ENCODE data around the gene LGI4. TPM values are rescaled to one million over a fixed set of nuclear protein-coding genes. Genes with fewer than 3 reads are reported as not detected.

LGI4 gene
- total RNA-seq, 1 experiment from 2014 or later: 0.43 TPM

- POLR2A ChIA-PET: no interaction called here
- no peak for TF ChIP-seq CTCF (IDR thresholded peaks at IDR 0.05; ENCODE audit: insufficient read depth in 1 of 2, low read depth in 1 of 2, low read length in 1 of 2, severe bottlenecking in 1 of 2, unreplicated experiment in 1 of 2)
- no peaks in the 10 kb centered on the region for H3K36me3 Mint-ChIP-seq (ENCODE audit: insufficient read depth, unreplicated experiment)
- H3K4me1 ChIP-seq: peaks cover 8% of the 10 kb centered on the region; the same call in 1 of the 2 replicates
- CTCF ChIA-PET: interaction anchor here (0.7 to 1.0 kb wide), 3 partner anchors 10 to 34 kb away, joined by 3 to 5 read pairs (median 3); partner anchors contain the start of gene LGI4
- no peak overlapping the region for H3K4me3 ChIP-seq (ENCODE audit: low read depth, low read length)
- peaks cover 13% of the 10 kb centered on the region for H3K4me1 Mint-ChIP-seq (ENCODE audit: low read depth, unreplicated experiment)
- H3K27me3 Mint-ChIP-seq (ENCODE audit: insufficient read depth, unreplicated experiment): no peaks in the 10 kb centered on the region
- no peak overlapping the region for H3K27ac Mint-ChIP-seq (ENCODE audit: unreplicated experiment)
- H3K9me3 Mint-ChIP-seq (ENCODE audit: unreplicated experiment): peaks cover 9% of the 10 kb centered on the region
- no TSS peak for BruUV-seq (replicated peaks)
- H3K9me3 ChIP-seq: no peaks in the 10 kb centered on the region
- no peak overlapping the region for H3K4me3 Mint-ChIP-seq (ENCODE audit: unreplicated experiment)
- no peak for DNase-seq
- H3K36me3 ChIP-seq (ENCODE audit: control insufficient read depth, insufficient read depth, low read length): no peaks in the 10 kb centered on the region
- intact Hi-C loops (cut with micrococcal nuclease; ENCODE audit: unreplicated experiment): no loop called here
- H3K27me3 ChIP-seq (replicated peaks; ENCODE audit: control insufficient read depth, insufficient read depth, low read length): no peaks in the 10 kb centered on the region
These were observed 34.0 kb downstream of the LGI4 start for GRCh38 chr19:35100588-35101533.

- ChIA-PET CTCF (interaction anchor here (1.0 kb wide), 1 partner anchor 11 kb away, joined by 3 read pairs; no protein-coding TSS in a partner anchor), POLR2A (no interaction called here)
- no peak for DNase-seq
- BruUV-seq (replicated peaks): no TSS peak
- H3K4me1 Mint-ChIP-seq (ENCODE audit: low read depth, unreplicated experiment): peaks cover 20% of the 10 kb centered on the region
- no peaks in the 10 kb centered on the region for H3K9me3 ChIP-seq
- TF ChIP-seq CTCF (IDR thresholded peaks at IDR 0.05; ENCODE audit: insufficient read depth in 1 of 2, low read depth in 1 of 2, low read length in 1 of 2, severe bottlenecking in 1 of 2, unreplicated experiment in 1 of 2): no peak
- H3K36me3 Mint-ChIP-seq (ENCODE audit: insufficient read depth, unreplicated experiment): no peaks in the 10 kb centered on the region
- peaks cover 10% of the 10 kb centered on the region; the same call in 1 of the 2 replicates for H3K4me1 ChIP-seq
- H3K27me3 Mint-ChIP-seq (ENCODE audit: insufficient read depth, unreplicated experiment): no peaks in the 10 kb centered on the region
- no peak overlapping the region for H3K4me3 Mint-ChIP-seq (ENCODE audit: unreplicated experiment)
- H3K36me3 ChIP-seq (ENCODE audit: control insufficient read depth, insufficient read depth, low read length): no peaks in the 10 kb centered on the region
- no peak overlapping the region for H3K27ac Mint-ChIP-seq (ENCODE audit: unreplicated experiment)
- H3K27me3 ChIP-seq (replicated peaks; ENCODE audit: control insufficient read depth, insufficient read depth, low read length): no peaks in the 10 kb centered on the region
- no peak overlapping the region for H3K4me3 ChIP-seq (ENCODE audit: low read depth, low read length)
- peaks cover 9% of the 10 kb centered on the region for H3K9me3 Mint-ChIP-seq (ENCODE audit: unreplicated experiment)
- intact Hi-C loops (cut with micrococcal nuclease; ENCODE audit: unreplicated experiment): no loop called here
These were observed 35.0 kb downstream of the LGI4 start for GRCh38 chr19:35099897-35100275.

- Mint-ChIP-seq H3K27ac (ENCODE audit: unreplicated experiment) (no peak overlapping the region), H3K27me3 (ENCODE audit: insufficient read depth, unreplicated experiment) (no peaks in the 10 kb centered on the region), H3K36me3 (ENCODE audit: insufficient read depth, unreplicated experiment) (no peaks in the 10 kb centered on the region), H3K4me1 (ENCODE audit: low read depth, unreplicated experiment) (peaks cover 25% of the 10 kb centered on the region), H3K4me3 (ENCODE audit: unreplicated experiment) (no peak overlapping the region), H3K9me3 (ENCODE audit: unreplicated experiment) (peaks cover 9% of the 10 kb centered on the region)
- no peak for DNase-seq
- Histone ChIP-seq H3K9me3 (no peaks in the 10 kb centered on the region), H3K4me1 (peaks cover 16% of the 10 kb centered on the region; the same call in 1 of the 2 replicates), H3K36me3 (ENCODE audit: control insufficient read depth, insufficient read depth, low read length) (no peaks in the 10 kb centered on the region), H3K27me3 (replicated peaks; ENCODE audit: control insufficient read depth, insufficient read depth, low read length) (no peaks in the 10 kb centered on the region), H3K4me3 (ENCODE audit: low read depth, low read length) (no peak overlapping the region)
- intact Hi-C loops (cut with micrococcal nuclease; ENCODE audit: unreplicated experiment): no loop called here
- no peak for TF ChIP-seq CTCF (IDR thresholded peaks at IDR 0.05; ENCODE audit: insufficient read depth in 1 of 2, low read depth in 1 of 2, low read length in 1 of 2, severe bottlenecking in 1 of 2, unreplicated experiment in 1 of 2)
- ChIA-PET POLR2A (no interaction called here), CTCF (interaction anchor here (0.9 kb wide), 1 partner anchor 12 kb away, joined by 5 read pairs; no protein-coding TSS in a partner anchor)
- BruUV-seq (replicated peaks): no TSS peak
These were observed 35.5 kb downstream of the LGI4 start for GRCh38 chr19:35099155-35099896.

Data from Caco-2 (cell line).